Type B pancreatic cell (in vitro differentiated cells): Measurements from ENCODE around the gene HEBP1. TPM values are rescaled to one million over a fixed set of nuclear protein-coding genes. Genes with fewer than 3 reads are reported as not detected.

Experiments used
- DNase-seq: peaks from one replicate; pipeline ENCODE4 v3.0.0; 2021; ENCODE audit warnings: mixed read lengths; ENCODE audit not compliant: unreplicated experiment; ENCODE audit errors: extremely low spot score
- H3K27ac Mint-ChIP-seq: 2 replicates; pipeline ENCODE4 v1.8.0; 2021; ENCODE audit warnings: mild to moderate bottlenecking, mixed read lengths
- H3K27me3 Mint-ChIP-seq: 2 replicates; pipeline ENCODE4 v1.8.0; 2021; ENCODE audit warnings: mixed read lengths
- H3K36me3 Mint-ChIP-seq: 2 replicates; pipeline ENCODE4 v1.8.0; 2021; ENCODE audit warnings: mixed read lengths
- H3K4me1 Mint-ChIP-seq: one replicate; pipeline ENCODE4 v1.8.0; 2021; ENCODE audit warnings: mixed read lengths; ENCODE audit not compliant: unreplicated experiment
- H3K4me3 Mint-ChIP-seq: 2 replicates; pipeline ENCODE4 v1.8.0; 2021; ENCODE audit warnings: mild to moderate bottlenecking, mixed read lengths
- H3K9me3 Mint-ChIP-seq: 2 replicates; pipeline ENCODE4 v1.8.0; 2021; ENCODE audit warnings: mixed read lengths
- total RNA-seq: library from RNA; stranded (reverse); gene quantifications from 2 replicates; pipeline ENCODE4 v1.2.1, GENCODE V29; 2021; ENCODE audit warnings: low replicate concordance
- TF ChIP-seq, protein P1 (sequence below): fragments of 200-600 bp; sonication (generic); conservative IDR thresholded peaks from 2 replicates; pipeline ENCODE4 v1.5.0; 2021; ENCODE audit warnings: antibody characterized with exemption, mild to moderate bottlenecking

The HEBP1 gene
- total RNA-seq, 1 donor from 2014 or later = 66.4 TPM

DNA sequence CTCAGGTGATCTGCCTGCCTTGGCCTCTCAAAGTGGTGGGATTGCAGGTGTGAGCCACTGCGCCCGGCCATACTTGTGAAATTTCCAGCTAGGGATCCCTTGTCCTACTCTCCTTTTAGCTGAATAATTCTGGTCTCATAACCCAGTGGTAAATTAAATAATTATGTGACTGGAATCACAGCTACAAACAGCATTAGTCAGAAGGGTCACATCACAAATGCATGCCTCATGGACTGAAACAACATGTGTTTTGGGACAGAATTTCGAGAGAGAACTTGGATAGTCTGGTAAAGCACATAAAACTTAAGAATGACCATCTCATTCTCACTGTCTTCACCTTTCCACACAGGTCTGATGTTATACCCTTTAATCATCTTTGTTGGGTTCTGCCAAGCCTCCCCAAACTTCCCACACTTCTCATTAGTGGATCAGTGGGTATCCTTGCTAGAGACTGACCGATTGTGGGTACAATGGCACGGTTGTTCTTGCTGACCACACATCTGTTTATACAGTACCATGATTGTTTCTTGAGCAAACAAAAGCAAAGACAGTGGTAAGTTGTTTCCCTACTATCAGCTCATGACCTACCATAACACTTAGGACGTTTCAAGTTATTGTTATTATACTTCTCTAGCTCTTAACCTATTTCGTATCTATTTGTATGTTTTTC lies 53.2 kb downstream of the HEBP1 start:
- Mint-ChIP-seq H3K36me3 (peaks cover 14% of the 10 kb centered on the region), H3K9me3 (peaks cover 7% of the 10 kb centered on the region), H3K4me1 (no peaks in the 10 kb centered on the region), H3K27me3 (no peaks in the 10 kb centered on the region), H3K27ac (no peak overlapping the region), H3K4me3 (no peak overlapping the region)
- DNase-seq = no peak
- TF ChIP-seq, protein P1, sequence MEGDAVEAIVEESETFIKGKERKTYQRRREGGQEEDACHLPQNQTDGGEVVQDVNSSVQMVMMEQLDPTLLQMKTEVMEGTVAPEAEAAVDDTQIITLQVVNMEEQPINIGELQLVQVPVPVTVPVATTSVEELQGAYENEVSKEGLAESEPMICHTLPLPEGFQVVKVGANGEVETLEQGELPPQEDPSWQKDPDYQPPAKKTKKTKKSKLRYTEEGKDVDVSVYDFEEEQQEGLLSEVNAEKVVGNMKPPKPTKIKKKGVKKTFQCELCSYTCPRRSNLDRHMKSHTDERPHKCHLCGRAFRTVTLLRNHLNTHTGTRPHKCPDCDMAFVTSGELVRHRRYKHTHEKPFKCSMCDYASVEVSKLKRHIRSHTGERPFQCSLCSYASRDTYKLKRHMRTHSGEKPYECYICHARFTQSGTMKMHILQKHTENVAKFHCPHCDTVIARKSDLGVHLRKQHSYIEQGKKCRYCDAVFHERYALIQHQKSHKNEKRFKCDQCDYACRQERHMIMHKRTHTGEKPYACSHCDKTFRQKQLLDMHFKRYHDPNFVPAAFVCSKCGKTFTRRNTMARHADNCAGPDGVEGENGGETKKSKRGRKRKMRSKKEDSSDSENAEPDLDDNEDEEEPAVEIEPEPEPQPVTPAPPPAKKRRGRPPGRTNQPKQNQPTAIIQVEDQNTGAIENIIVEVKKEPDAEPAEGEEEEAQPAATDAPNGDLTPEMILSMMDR = no peak

DNA sequence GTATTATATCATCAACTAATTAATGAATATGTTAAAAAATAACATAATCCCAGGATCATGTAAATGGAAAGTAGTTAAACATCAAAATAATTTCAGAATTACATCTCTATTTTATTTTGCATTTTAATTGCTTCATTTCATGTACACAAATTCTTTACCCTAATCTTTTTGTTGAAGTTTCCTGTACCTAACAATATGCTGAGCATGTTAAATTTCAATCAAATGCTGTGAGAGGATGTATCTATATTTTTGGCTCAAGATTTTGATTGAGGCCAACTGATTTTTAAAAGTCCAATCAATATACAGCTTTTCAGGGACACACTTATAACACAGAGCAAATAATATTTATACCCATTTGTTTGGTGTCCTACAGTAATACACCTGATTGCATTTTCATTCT lies 54.5 kb downstream of the HEBP1 start:
- Mint-ChIP-seq H3K27ac (no peak overlapping the region), H3K9me3 (peaks cover 6% of the 10 kb centered on the region), H3K36me3 (peaks cover 14% of the 10 kb centered on the region), H3K27me3 (no peaks in the 10 kb centered on the region), H3K4me1 (no peaks in the 10 kb centered on the region), H3K4me3 (no peak overlapping the region)
- DNase-seq = no peak
- TF ChIP-seq, protein P1 = no peak

DNA sequence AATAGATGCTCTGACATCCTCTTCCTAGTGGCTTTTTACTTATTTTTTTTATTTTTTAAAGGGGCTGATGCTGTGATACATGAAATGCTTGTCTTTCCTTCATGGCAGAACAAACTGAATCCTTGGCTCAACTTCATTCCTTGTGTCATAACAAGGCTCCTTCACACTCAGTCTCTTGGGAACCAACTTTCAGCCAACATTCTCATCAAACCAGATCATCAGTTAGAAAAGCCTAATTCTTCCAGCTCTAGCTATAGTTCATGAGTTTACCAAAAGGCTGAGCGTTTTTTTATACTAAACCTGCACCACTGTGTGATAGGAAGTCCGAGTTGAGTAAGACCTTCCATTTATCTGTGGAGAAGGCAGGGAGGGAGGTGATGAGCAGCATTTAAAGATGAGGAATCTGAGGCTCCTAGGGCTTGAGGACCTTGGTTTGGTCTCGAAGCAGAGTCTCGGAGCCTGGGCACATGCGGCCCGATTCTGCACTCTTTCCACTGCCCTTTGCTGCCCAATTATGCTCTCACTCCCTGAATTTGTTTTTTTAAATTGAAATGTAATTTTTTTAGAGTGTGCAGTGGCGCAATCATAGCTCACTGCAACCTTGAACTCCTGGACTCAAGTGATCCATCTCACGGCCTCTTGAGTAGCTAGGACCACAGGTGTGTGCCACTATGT lies 56.3 kb downstream of the HEBP1 start:
- Mint-ChIP-seq H3K36me3 (peaks cover 3% of the 10 kb centered on the region), H3K4me1 (no peaks in the 10 kb centered on the region), H3K4me3 (no peak overlapping the region), H3K27ac (no peak overlapping the region), H3K9me3 (no peaks in the 10 kb centered on the region), H3K27me3 (no peaks in the 10 kb centered on the region)
- no peak for DNase-seq
- TF ChIP-seq, protein P1 = no peak

DNA sequence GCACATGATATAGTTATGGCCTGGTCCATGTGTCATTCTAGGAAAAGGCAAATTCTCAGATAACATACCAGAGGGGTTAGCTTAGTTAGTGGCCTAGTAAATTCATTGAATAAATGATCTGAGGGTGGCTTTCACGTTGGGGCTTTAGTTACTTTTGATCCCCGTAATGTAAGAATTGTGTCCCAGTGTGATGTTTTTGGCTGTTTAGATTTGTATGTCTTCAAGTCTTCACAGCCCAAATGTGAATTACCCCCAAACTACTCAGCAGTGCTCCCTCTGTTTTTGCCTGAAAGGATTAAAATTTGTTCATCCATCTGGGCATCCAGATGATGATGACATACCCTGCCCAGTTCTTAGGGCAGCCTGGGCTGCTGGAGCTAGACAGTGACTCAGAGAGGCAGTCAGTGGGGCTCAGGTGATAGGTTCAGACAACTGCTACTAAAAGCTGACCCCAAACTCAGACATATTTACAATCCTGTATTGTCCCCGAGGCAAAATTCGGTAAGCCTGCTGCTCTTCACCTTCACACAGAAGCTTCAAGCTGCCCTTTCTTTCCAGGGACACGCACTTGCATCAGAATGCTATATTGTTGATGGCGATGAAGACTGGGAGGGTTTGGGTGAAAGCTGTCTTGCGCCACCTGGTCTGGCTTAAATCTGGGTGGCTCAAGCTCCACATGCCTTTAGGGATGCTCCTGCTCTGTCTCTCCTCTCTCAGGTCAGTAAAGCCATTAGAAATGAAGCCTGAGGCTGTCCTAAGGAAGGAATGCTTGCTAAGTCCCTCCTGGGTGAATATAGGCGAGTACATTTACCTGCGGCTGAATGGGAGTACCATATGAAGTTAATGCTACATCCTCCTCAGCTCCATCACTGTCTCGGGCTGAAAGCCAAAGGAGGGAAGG lies 58.4 kb downstream of the HEBP1 start:
- H3K4me3 Mint-ChIP-seq = no peak overlapping the region
- no peaks in the 10 kb centered on the region for H3K4me1 Mint-ChIP-seq
- no peak for DNase-seq
- H3K27me3 Mint-ChIP-seq = no peaks in the 10 kb centered on the region
- H3K36me3 Mint-ChIP-seq = peaks cover 10% of the 10 kb centered on the region
- no peaks in the 10 kb centered on the region for H3K9me3 Mint-ChIP-seq
- no peak overlapping the region for H3K27ac Mint-ChIP-seq
- TF ChIP-seq, protein P1 = no peak

DNA sequence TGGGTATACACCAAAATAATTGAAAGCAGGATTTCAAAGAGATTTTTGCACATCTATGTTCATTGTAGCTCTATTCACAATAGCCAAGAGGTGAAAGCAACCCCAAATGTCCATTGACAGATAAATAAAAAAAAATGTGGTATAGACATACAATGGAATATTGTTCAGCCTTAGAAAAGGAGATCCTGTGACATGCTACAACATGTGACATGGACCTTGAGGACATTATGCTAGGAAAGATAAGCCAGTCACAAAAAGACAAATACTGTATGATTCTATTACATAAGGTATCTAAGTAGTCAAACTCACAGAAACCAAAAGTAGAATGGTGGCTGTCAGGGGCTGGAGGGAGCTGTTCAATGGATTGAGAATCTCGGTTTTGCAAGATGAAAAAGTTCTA lies 60.2 kb downstream of the HEBP1 start:
- TF ChIP-seq, protein P1 = no peak
- no peaks in the 10 kb centered on the region for H3K27me3 Mint-ChIP-seq
- H3K36me3 Mint-ChIP-seq = peaks cover 14% of the 10 kb centered on the region
- no peak overlapping the region for H3K4me3 Mint-ChIP-seq
- H3K27ac Mint-ChIP-seq = no peak overlapping the region
- DNase-seq = no peak
- H3K4me1 Mint-ChIP-seq = no peaks in the 10 kb centered on the region
- H3K9me3 Mint-ChIP-seq = no peaks in the 10 kb centered on the region
